ENCODE results near the gene ZNF75A.

Gene ZNF75A

DNA sequence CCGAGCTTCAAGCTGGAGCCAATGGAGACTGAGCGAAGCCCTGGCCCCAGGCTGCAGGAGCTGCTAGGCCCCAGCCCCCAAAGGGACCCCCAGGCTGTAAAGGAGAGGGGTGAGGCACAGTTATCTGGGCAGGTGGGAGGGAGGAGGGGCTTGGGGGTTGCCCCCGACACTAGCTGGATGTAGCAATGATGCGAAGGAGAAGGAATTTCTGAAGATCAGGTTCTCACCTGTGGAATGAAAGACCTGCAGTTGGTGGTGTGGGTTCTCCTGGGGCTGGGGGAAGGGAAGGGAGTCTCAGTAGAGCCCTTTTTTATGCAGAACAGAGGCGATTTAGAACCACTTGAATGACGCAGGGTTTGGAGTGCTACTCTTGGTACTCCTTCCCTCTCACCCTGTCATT lies 20.2 kb upstream of the ZNF75A start:
- no peak for DNase-seq (ENCODE audit: low read depth, low spot score)

DNA sequence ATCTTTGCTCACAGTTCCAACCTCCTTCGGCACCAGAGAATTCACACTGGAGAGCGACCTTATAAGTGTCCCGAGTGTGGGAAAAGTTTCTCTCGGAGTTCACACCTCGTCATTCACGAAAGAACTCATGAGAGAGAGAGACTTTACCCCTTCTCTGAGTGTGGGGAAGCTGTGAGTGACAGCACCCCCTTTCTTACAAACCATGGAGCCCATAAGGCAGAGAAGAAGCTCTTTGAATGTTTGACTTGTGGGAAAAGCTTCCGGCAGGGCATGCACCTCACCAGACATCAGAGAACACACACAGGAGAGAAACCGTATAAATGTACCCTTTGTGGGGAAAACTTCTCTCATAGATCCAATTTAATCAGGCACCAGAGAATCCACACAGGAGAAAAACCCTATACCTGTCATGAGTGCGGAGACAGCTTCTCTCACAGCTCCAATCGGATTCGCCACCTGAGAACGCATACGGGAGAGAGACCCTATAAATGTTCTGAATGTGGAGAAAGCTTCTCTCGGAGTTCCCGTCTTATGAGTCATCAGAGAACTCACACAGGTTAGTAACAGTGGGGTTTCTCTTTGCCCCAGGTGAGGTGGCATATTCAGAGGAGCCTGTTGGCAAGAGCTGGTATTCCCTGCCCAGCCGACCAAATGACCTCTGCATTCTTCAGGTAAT lies 15.2 kb upstream of the ZNF75A start:
- no peak for DNase-seq (ENCODE audit: low read depth, low spot score)

DNA sequence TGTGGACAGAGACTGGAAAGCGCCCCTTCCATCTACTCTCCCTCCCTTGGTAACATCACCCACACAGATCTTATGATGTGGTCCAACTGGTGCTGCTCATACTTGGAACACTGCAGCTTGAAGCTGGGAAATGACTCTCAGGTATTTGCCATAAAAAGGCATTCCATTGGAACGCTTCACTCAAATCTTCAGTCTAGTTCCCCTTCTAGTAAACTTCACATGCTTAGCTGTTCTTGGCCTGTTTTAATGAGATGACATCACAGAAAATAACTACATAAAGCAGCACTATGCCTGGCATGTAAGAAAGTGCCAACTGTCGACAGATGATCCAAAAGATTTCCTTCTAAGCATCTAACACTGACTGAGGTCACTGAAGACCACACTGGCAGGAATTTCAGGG lies 12.7 kb upstream of the ZNF75A start:
- peak; percentile 52 for DNase-seq (ENCODE audit: low read depth, low spot score)

GRCh38 chr16:3295209-3295608 lies 10.1 kb upstream of the ZNF75A start:
- no peak for DNase-seq (ENCODE audit: low read depth, low spot score)

DNA sequence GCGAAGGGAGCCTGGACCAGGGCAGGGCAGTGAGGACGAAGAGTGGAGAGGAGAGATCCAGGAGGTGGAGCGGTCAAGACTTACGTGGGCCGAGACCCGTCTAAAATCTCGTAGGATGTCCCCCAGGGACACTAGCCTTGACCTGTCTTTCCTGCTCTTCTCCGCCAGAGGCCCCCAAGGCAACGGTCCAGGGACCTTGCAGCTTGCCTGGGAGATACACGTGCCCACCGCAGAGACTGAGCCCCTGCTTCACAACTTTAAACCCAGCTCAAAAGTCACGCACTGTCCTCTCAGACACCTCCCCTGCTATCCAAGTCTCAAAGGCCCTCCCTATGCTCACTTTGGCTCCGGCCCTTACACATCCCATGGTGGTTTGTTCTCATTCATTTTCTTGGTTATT lies 9.5 kb upstream of the ZNF75A start:
- DNase-seq (ENCODE audit: low read depth, low spot score), result no peak

- DNase-seq (ENCODE audit: low read depth, low spot score), result no peak
Measured at GRCh38 chr16:3304370-3304769, 927 bp upstream of the ZNF75A start.

GRCh38 chr16:3306078-3306477 lies 781 bp downstream of the ZNF75A start:
- no peak for DNase-seq (ENCODE audit: low read depth, low spot score)

DNA sequence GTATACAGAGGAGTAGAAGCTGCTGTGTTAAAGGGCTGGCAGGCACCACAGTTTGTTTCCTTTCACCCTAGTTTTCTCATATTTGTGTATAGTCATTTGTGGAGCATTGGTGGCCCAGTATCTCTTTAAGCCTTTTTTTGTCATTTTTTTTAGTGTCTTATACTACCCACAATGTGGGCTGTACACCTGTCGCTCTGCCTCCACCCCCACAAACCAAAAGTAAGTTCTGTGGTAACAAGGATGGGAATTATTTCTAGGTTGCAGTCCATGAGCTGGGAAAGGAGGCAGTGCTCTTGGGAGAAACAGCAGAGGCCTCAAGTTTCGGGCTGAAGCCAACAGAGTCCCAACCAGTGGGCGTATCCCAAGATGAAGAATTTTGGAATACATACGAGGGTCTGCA lies 6.2 kb downstream of the ZNF75A start:
- no peak for DNase-seq (ENCODE audit: low read depth, low spot score)

DNA sequence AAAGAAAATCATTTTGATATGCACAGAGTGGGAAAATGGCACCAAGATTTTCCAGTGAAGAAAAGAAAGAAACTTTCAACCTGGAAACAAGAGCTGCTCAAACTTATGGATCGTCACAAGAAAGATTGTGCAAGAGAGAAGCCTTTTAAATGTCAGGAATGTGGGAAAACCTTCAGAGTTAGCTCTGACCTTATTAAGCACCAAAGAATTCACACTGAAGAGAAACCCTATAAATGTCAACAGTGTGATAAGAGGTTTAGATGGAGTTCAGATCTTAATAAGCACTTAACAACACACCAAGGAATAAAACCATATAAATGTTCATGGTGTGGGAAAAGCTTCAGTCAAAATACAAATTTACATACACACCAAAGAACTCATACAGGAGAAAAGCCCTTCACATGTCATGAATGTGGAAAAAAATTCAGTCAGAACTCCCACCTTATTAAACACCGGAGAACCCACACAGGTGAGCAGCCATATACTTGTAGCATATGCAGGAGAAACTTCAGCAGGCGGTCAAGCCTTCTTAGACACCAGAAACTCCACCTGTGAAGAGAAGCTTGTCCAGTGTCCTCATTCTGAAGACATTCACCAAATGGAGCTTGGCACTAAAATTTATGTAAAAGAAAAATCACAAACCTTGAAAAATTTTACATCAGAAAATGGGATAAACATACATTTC lies 12.2 kb downstream of the ZNF75A start:
- DNase-seq (ENCODE audit: low read depth, low spot score), result peak; percentile 8

DNA sequence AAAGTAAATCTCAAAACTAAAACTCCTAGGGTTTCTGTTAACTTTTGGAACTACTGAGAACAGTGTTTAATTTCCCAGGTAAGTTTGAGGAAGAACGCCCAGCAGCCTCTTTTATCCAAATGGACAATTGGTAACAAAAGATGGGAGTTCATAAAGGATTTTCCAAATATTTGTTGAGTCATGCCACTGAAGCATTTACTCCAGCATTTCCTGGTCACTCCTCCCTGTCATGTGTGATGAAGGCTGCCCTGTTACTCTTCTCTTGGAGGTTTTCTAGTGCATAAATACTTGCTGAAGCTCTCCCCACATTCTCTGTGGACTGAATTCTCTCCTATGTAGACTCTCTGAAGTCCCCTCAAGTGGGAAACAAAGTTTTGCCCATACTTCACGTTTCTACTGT lies 16.5 kb downstream of the ZNF75A start:
- no peak for DNase-seq (ENCODE audit: low read depth, low spot score)

- DNase-seq (ENCODE audit: low read depth, low spot score), result no peak
Measured at GRCh38 chr16:3327514-3327913, 22.2 kb downstream of the ZNF75A start.

DNA sequence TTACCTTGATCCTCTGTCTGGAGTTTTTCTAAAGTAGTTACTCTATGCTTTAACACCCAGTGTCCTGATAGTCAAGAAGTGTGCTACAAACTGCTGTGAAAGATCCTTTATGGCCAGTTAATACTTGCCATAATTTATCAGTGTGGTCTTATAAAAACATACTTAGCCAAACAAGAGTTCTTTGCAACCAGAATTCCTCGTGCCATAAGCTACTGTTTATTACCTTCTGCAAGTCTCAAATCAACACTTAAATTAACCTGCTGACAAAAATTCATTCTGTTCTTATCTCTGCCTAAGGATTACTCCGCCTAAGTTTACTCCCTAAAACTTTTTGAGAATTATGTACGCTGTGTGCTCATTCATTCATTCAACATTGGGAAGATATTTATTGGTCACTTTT lies 22.8 kb downstream of the ZNF75A start:
- DNase-seq (ENCODE audit: low read depth, low spot score), result no peak

- DNase-seq (ENCODE audit: low read depth, low spot score), result no peak
Measured at GRCh38 chr16:3328643-3329042, 23.3 kb downstream of the ZNF75A start.

DNA sequence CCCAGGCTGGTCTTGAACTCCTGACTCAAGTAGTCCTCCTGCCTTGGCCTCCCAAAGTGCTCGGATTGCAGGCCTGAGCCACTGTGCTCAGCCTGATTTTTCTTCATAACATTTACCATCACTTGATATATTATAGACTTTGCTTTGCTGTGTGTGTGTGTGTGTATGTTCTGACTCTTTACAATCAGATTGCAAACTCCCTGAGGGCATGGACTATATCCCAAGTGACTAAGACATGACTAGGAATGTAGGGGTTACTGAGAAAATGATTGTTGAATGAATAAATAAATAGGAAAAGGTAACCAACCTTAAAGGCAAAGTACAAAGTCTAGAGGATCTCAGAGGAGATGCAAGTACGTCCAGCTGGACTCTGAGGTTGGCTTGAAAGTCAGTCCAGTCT lies 40.7 kb downstream of the ZNF75A start:
- DNase-seq (ENCODE audit: low read depth, low spot score), result no peak

DNA sequence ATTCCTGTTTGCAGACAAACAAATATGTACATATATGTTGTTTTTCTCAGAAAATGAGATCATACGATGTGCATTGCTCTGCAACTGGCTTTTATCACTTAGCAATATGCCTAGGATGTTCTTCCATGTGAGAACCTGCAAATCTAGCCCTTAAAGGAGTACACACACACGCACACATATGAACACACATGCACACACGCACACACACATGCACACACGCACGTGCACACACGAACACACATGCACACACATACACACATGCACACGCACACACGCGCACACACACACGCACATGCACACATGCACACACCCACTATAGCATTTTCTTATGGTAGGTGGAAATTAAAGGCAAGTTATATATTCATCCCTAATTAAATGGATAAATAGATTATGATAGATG lies 42.3 kb downstream of the ZNF75A start:
- no peak for DNase-seq (ENCODE audit: low read depth, low spot score)

DNA sequence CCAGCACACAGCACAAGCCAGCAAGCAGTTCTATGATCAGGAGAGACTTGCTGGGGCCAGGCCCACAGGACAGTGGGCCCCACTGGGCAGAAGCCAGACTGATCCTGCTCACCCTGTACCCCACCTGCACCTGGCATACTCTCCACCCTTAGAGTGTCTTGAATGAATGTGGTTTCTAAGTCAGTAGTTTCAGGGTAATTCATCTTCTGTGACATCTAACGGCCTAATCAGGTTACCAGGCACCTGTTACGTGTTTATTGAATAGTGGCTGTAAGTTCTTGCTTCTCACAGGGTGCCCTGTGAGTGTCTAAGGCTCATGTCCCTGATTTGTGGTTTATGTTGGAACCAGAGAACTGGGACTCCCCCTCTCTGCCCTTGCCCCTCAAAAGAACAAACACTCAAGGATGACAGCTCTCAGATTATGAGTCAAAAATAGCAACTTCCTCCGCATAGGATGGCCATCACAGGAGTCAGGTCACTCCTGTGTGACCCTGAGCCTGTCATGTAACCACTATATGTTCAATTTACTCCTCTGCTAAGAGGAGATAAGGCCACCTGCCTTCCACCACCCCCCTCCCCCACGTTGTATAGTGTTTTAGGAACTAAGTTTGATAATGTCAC lies 43.4 kb downstream of the ZNF75A start:
- no peak for DNase-seq (ENCODE audit: low read depth, low spot score)

DNA sequence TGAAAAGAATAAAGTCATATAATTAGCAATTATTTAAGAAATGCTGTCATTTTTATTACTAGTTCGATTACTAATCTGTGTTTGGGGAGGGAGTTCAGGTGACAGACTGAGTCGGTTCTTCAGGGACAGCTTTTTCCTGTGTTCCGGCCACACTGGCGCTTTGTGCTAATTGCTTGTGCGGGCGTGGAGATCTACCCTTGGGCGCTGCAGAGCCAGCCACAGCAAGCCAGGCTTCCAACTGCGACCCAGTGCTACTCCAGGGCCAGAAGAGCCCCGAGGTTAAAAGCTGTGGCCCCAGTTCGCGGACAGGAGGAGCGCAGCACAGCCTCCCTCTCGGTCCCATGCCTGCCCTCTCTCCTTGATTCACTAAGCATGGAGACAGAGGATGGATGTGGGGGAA lies 43.9 kb downstream of the ZNF75A start:
- DNase-seq (ENCODE audit: low read depth, low spot score), result no peak

GRCh38 chr16:3355589-3355988 lies 50.3 kb downstream of the ZNF75A start, which contains the start of gene OR2C1:
TSS of gene OR2C1 (plus strand) at chr16:3355889. CDS start at chr16:3355941, 52 bp downstream.
- DNase-seq (ENCODE audit: low read depth, low spot score), result no peak

DNA sequence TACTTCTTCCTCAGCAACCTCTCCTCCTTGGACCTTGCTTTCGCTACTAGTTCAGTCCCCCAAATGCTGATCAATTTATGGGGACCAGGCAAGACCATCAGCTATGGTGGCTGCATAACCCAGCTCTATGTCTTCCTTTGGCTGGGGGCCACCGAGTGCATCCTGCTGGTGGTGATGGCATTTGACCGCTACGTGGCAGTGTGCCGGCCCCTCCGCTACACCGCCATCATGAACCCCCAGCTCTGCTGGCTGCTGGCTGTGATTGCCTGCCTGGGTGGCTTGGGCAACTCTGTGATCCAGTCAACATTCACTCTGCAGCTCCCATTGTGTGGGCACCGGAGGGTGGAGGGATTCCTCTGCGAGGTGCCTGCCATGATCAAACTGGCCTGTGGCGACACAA lies 50.8 kb downstream of the ZNF75A start:
- no peak for DNase-seq (ENCODE audit: low read depth, low spot score)

- DNase-seq (ENCODE audit: low read depth, low spot score), result peak; percentile 32
Measured at GRCh38 chr16:3358871-3359270, 53.6 kb downstream of the ZNF75A start.

DNA sequence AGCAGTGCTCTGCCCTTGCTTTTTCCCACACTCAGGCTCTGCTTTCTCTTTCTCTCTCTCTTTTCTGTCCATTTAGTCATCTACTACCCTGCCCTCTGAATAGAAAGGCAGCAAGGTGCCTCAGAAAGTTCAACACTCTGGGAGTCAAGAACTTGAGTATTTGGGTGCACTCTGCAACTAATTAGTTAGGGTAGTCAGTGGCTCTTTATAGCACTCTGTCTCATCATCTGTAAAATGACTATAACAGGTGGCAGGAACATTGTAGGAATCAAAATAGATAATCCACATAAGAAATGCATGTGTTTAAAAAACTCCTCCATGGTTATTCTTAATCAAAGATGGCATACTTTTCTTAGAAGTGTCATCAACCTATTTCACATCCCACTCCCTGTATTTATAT lies 57.6 kb downstream of the ZNF75A start:
- DNase-seq (ENCODE audit: low read depth, low spot score), result no peak

DNA sequence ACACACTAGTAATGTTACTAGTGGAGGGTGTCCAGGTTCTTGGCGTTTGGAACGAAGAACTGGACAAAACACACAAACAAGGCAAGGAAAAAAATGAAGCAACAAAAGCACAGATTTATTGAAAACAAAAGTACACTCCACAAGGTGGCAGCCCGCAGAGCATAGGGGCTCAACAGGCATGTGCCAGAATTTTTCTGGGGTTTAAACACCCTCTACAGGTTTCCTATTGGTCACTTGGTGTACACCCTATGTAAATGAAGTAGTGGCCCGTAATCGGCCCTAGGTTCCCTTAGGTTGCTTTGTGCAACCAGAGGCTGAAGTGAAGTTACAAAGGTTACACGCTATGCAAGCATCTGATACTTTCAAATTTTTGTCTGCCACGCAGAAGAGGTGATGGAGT lies 58.5 kb downstream of the ZNF75A start:
- no peak for DNase-seq (ENCODE audit: low read depth, low spot score)

DNA sequence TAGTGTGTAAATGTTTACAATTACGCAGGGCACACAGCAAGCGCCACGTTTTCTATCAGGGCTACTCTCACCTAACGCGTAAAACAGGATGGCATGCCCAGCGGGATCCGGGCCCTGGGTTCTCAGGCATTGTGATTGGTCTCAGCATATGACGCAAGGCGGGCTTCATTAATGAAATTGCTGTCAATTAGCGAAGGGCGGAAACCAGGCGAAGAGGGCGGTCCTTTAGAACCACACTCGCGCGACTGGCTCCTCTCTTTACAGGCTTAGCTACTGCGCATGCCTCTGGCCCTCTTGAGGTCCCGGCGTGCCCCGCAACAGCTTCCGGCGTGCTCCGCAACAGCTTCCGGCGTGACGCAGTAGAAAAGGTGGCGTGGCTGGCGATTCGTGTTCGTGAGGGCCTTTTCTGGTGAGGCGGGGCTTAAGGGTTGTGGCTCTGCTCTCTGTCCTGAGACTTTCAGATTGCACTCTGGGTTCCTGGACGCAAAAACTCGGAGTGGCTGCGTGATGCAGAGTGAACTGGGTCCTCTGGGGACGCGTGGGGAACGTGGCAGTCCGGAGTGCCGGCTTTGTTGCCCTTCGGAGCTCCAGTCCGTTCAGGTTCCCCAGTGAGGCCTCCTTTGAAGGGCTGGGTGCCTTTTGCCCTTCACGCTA lies 59.6 kb downstream of the ZNF75A start:
- DNase-seq (ENCODE audit: low read depth, low spot score), result peak; percentile 96
